SK-N-MC (cell line): ENCODE data around the gene GRIP2.

Source experiments
- EZH2 ChIP-seq: fragments of 200-600 bp; sonication (generic); IDR thresholded peaks from one replicate; pipeline ENCODE4 v1.6.1; 2017; ENCODE audit warnings: antibody characterized with exemption
- FOXP2 ChIP-seq: optimal IDR thresholded peaks from 2 replicates; pipeline ENCODE3; 2011; ENCODE audit warnings: mild to moderate bottlenecking, moderate library complexity; ENCODE audit not compliant: insufficient read depth; ENCODE audit errors: extremely low read length, control extremely low read depth
- POLR2AphosphoS5 ChIP-seq: IDR thresholded peaks from 2 replicates; pipeline ENCODE4 v1.6.1; 2012; ENCODE audit warnings: mild to moderate bottlenecking, low read depth, low read length, borderline replicate concordance

DNA sequence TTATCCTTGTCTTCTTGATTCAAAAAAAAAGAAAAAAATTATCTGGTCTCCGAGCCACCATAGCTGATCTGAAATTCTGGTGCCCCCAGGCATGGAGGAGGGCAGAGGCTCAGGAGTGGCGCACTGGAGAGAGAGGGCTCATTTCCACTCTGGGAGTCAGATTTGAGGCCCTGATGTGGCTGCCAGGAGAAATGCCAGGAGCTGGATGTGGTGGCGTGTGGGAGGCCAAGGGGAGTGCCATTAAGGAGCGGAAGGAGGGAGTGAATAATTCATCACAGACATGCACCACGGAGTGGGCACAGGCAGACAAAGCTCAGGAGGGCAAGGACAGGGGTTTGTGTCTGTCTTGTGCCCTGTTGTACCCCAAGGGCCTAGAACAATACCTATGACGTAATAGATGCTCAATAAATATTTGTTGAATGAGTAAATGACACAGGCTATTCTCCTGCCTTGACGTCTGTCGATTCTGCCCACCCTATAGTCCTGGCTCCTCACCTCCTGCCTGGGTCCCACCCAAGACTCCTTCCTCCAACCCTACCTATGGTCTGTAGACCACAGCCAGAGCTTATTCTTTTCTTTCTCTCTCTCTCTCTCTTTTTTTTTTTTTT lies 12.0 kb upstream of the GRIP2 start:
- TF ChIP-seq EZH2, result no peak
- TF ChIP-seq POLR2AphosphoS5, result no peak
- TF ChIP-seq FOXP2, result no peak
